Liver (tissue), 9 donors: ENCODE measurements around the gene NEAT1. TPM values are rescaled to one million over a fixed set of nuclear protein-coding genes. Genes with fewer than 3 reads are reported as not detected.

ENCODE experiments used
- DNase-seq: peaks from one replicate; pipeline ENCODE4 v3.0.0-alpha.2; 2017; ENCODE audit warnings: low spot score
- H3K27ac ChIP-seq, 2 donors: one replicate each; pipeline ENCODE4 v1.7.0; 2013; ENCODE audit warnings: inconsistent platforms in 2 of 2, low read length in 2 of 2, control low read depth in 1 of 2, low read depth in 1 of 2, mild to moderate bottlenecking in 1 of 2
- H3K27me3 ChIP-seq, 4 donors: one replicate each; pipeline versions ENCODE4 v1.6.1 to v1.7.0; 2013; ENCODE audit warnings: low read length in 3 of 4, inconsistent platforms in 1 of 4, mild to moderate bottlenecking in 1 of 4, moderate library complexity in 1 of 4; ENCODE audit not compliant: control insufficient read depth in 4 of 4, insufficient read depth in 4 of 4
- H3K36me3 ChIP-seq, 4 donors: one replicate each; pipeline versions ENCODE4 v1.6.1 to v1.7.0; 2013; ENCODE audit warnings: low read length in 3 of 4, mild to moderate bottlenecking in 3 of 4, low read depth in 1 of 4, moderate library complexity in 1 of 4; ENCODE audit not compliant: control insufficient read depth in 4 of 4, insufficient read depth in 3 of 4
- H3K4me1 ChIP-seq, 4 donors: one replicate each; pipeline versions ENCODE4 v1.6.1 to v1.7.0; 2013; ENCODE audit warnings: low read length in 3 of 4, mild to moderate bottlenecking in 3 of 4, moderate library complexity in 1 of 4; ENCODE audit not compliant: control insufficient read depth in 4 of 4, insufficient read depth in 4 of 4
- H3K4me3 ChIP-seq, 3 donors: one replicate each; pipeline versions ENCODE4 v1.6.1 to v1.7.0; 2013; ENCODE audit warnings: low read length in 3 of 3, control low read depth in 1 of 3, low read depth in 1 of 3, mild to moderate bottlenecking in 1 of 3
- H3K9ac ChIP-seq, 2 donors: one replicate each; pipeline ENCODE4 v1.7.0; 2013; ENCODE audit warnings: low read length in 2 of 2, mild to moderate bottlenecking in 2 of 2, moderate library complexity in 2 of 2, control low read depth in 1 of 2, low read depth in 1 of 2
- H3K9me3 ChIP-seq, 4 donors: one replicate each; pipeline versions ENCODE4 v1.6.1 to v1.7.0; 2013; ENCODE audit warnings: low read length in 3 of 4; ENCODE audit not compliant: control insufficient read depth in 4 of 4
- ATF3 ChIP-seq: IDR thresholded peaks from 2 replicates; pipeline ENCODE4 v1.6.1; 2016; ENCODE audit warnings: antibody characterized with exemption
- EGR1 ChIP-seq, 2 donors: IDR thresholded peaks; 2 replicates each; pipeline ENCODE4 v1.6.1; 2016 to 2018; ENCODE audit warnings: antibody characterized with exemption in 2 of 2, low read depth in 2 of 2
- FOXA1 ChIP-seq: IDR thresholded peaks from 2 replicates; pipeline ENCODE4 v1.6.1; 2016; ENCODE audit warnings: antibody characterized with exemption
- HNF4G ChIP-seq: IDR thresholded peaks from 2 replicates; pipeline ENCODE4 v1.6.1; 2016; ENCODE audit warnings: antibody characterized with exemption
- JUND ChIP-seq, 2 donors: IDR thresholded peaks; 2 replicates each; pipeline ENCODE4 v1.6.1; 2016; ENCODE audit warnings: antibody characterized with exemption in 2 of 2
- NR2F2 ChIP-seq: IDR thresholded peaks from 2 replicates; pipeline ENCODE4 v1.6.1; 2016; ENCODE audit warnings: antibody characterized with exemption
- RXRA ChIP-seq, 2 donors: IDR thresholded peaks; 2 replicates each; pipeline ENCODE4 v1.6.1; 2017 to 2018; ENCODE audit warnings: antibody characterized with exemption in 2 of 2, mild to moderate bottlenecking in 1 of 2
- TAF1 ChIP-seq: conservative IDR thresholded peaks from 2 replicates; pipeline ENCODE4 v1.6.1; 2016; ENCODE audit warnings: antibody characterized with exemption, mild to moderate bottlenecking
- ZBTB33 ChIP-seq: IDR thresholded peaks from 2 replicates; pipeline ENCODE4 v1.6.1; 2016; ENCODE audit warnings: antibody characterized with exemption
- WGBS: extraction: QIAGEN DNeasy Blood & Tissue Kit; methylation state at CpG from one replicate; pipeline ENCODE4 v1.1.7; 2013; 5-methylcytosine and 5-hydroxymethylcytosine counted together
- polyA plus RNA-seq, 2 donors: library from polyadenylated mRNA; stranded (reverse) in 1 of 2; unstranded in 1 of 2; fragments of 200-250 nt in 1 of 2; fragments of >200 nt in 1 of 2; fragmentation: Nextera tagmentation in 1 of 2; extraction: Ambion mirVana in 1 of 2; gene quantifications; one replicate each; pipeline versions ENCODE4 v1.2.1 to v1.2.3, GENCODE V29; 2013 to 2015
- total RNA-seq, 2 donors: library from RNA; depleted of rRNA; stranded (reverse); fragments of >200 nt; gene quantifications; one replicate each; pipeline ENCODE4 v1.2.3, GENCODE V29; 2014
- TF ChIP-seq, protein P1 (sequence below): IDR thresholded peaks from 2 replicates; pipeline ENCODE4 v1.6.1; 2016; ENCODE audit warnings: antibody characterized with exemption, mild to moderate bottlenecking
- donor health status: healthy.
- donor health status: healthy.
- donor health status: healthy.
- donor health status: healthy.
- donor health status: healthy.

Gene NEAT1
- total and polyA plus RNA-seq, 4 donors: 29.6 to 1,968 (median 80.8) TPM

GRCh38 chr11:65424205-65425104 is 1.9 kb downstream of the NEAT1 start:
- Histone ChIP-seq H3K4me3 (peak overlapping the region; percentile 63 to 99 (median 73)), H3K9me3 (no peaks in the 10 kb centered on the region), H3K4me1 (peaks cover 0 to 31% (median 4%) of the 10 kb centered on the region in 4 donors), H3K27me3 (no peaks in the 10 kb centered on the region), H3K9ac (peak overlapping the region; percentile 98 to 100), H3K36me3 (peaks cover 0 to 2% (median 0%) of the 10 kb centered on the region in 4 donors), H3K27ac (peak overlapping the region; percentile 99 to 100)
- WGBS: under 1% methylated on average over 18 of the region's 18 CpGs
- TF ChIP-seq NR2F2 (peak; percentile 1), HNF4G (no peak), FOXA1 (peak; percentile 5), TAF1 (peak; percentile 7), RXRA (IDR thresholded peaks at IDR 0.05) (peak; percentile 9 to 14)
- DNase-seq: peak; percentile 50

GRCh38 chr11:65425105-65425970 is 2.7 kb downstream of the NEAT1 start:
- WGBS: under 1% methylated on average over 9 of the region's 9 CpGs
- Histone ChIP-seq H3K4me3 (peak overlapping the region; percentile 63 to 99 (median 73)), H3K36me3 (peaks cover 0 to 2% (median 0%) of the 10 kb centered on the region in 4 donors), H3K27ac (peak overlapping the region; percentile 99 to 100), H3K27me3 (no peaks in the 10 kb centered on the region), H3K4me1 (peaks cover 0 to 31% (median 7%) of the 10 kb centered on the region in 4 donors), H3K9ac (peak overlapping the region; percentile 98 to 100), H3K9me3 (no peaks in the 10 kb centered on the region)
- peak; percentile 67 for DNase-seq
- TF ChIP-seq JUND (IDR thresholded peaks at IDR 0.05): peak in 1 of 2 donors; percentile 58
- TF ChIP-seq FOXA1: peak; percentile 3
- TF ChIP-seq TAF1: no peak

DNA sequence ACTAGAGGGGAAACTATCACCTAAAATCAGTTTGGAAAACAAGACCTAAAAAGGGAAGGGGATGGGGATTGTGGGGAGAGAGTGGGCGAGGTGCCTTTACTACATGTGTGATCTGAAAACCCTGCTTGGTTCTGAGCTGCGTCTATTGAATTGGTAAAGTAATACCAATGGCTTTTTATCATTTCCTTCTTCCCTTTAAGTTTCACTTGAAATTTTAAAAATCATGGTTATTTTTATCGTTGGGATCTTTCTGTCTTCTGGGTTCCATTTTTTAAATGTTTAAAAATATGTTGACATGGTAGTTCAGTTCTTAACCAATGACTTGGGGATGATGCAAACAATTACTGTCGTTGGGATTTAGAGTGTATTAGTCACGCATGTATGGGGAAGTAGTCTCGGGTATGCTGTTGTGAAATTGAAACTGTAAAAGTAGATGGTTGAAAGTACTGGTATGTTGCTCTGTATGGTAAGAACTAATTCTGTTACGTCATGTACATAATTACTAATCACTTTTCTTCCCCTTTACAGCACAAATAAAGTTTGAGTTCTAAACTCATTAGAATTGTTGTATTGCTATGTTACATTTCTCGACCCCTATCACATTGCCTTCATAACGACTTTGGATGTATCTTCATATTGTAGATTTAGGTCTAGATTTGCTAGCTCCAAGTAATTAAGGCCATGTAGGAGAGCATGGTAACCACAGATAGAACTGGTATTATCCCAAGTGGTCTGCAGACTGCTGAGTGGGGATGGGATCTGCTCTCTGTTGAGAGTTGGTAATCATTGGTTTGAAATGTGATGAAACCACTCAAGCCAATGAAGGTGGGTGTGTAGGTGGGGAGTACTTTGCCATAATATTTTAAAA is 3.6 kb downstream of the NEAT1 start:
- WGBS: under 1% methylated on average over 9 of the region's 9 CpGs
- H3K4me1 ChIP-seq: peaks cover 0 to 27% (median 8%) of the 10 kb centered on the region in 4 donors
- H3K27me3 ChIP-seq: no peaks in the 10 kb centered on the region

More for the DNA sequence above, 3.6 kb downstream of the NEAT1 start:
- H3K27ac ChIP-seq: peak overlapping the region; percentile 99 to 100
- DNase-seq: peak; percentile 36
- H3K9ac ChIP-seq: peak overlapping the region; percentile 98 to 100
- H3K4me3 ChIP-seq: peak overlapping the region; percentile 63 to 99 (median 73)
- TF ChIP-seq, protein P1, sequence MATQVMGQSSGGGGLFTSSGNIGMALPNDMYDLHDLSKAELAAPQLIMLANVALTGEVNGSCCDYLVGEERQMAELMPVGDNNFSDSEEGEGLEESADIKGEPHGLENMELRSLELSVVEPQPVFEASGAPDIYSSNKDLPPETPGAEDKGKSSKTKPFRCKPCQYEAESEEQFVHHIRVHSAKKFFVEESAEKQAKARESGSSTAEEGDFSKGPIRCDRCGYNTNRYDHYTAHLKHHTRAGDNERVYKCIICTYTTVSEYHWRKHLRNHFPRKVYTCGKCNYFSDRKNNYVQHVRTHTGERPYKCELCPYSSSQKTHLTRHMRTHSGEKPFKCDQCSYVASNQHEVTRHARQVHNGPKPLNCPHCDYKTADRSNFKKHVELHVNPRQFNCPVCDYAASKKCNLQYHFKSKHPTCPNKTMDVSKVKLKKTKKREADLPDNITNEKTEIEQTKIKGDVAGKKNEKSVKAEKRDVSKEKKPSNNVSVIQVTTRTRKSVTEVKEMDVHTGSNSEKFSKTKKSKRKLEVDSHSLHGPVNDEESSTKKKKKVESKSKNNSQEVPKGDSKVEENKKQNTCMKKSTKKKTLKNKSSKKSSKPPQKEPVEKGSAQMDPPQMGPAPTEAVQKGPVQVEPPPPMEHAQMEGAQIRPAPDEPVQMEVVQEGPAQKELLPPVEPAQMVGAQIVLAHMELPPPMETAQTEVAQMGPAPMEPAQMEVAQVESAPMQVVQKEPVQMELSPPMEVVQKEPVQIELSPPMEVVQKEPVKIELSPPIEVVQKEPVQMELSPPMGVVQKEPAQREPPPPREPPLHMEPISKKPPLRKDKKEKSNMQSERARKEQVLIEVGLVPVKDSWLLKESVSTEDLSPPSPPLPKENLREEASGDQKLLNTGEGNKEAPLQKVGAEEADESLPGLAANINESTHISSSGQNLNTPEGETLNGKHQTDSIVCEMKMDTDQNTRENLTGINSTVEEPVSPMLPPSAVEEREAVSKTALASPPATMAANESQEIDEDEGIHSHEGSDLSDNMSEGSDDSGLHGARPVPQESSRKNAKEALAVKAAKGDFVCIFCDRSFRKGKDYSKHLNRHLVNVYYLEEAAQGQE: peak; percentile 10
- TF ChIP-seq EGR1 (IDR thresholded peaks at IDR 0.05; ENCODE audit: low read depth in 2 of 2) (peak in 1 of 2 donors; percentile 4), TAF1 (peak; percentile 54), RXRA (IDR thresholded peaks at IDR 0.05) (no peak), JUND (IDR thresholded peaks at IDR 0.05) (peak in 1 of 2 donors; percentile 49), ZBTB33 (peak; percentile 42), ATF3 (peak; percentile 19), NR2F2 (no peak)
- peaks cover 0 to 2% (median 0%) of the 10 kb centered on the region in 4 donors for H3K36me3 ChIP-seq
- H3K9me3 ChIP-seq: no peaks in the 10 kb centered on the region
